Large intestine (tissue), 3 donors: ENCODE data around the gene EIF2B2. TPM values are rescaled to one million over a fixed set of nuclear protein-coding genes. Genes with fewer than 3 reads are reported as not detected.

Source experiments
- DNase-seq, 2 donors: peaks; one replicate each; pipeline versions ENCODE4 v3.0.0 to v3.0.0-alpha.2; 2013
- H3K27ac ChIP-seq: one replicate; pipeline ENCODE4 v1.5.1; 2013; ENCODE audit warnings: low read length
- H3K27me3 ChIP-seq: 2 replicates; pipeline ENCODE4 v1.6.1; 2013; ENCODE audit warnings: low read length; ENCODE audit not compliant: control insufficient read depth, insufficient read depth
- H3K36me3 ChIP-seq: 2 replicates; pipeline ENCODE4 v1.6.1; 2013; ENCODE audit warnings: low read length; ENCODE audit not compliant: control insufficient read depth, insufficient read depth
- H3K4me1 ChIP-seq: one replicate; pipeline ENCODE4 v1.6.1; 2013; ENCODE audit warnings: low read length; ENCODE audit not compliant: control insufficient read depth, insufficient read depth
- H3K4me3 ChIP-seq: one replicate; pipeline ENCODE4 v1.5.1; 2013; ENCODE audit warnings: low read length
- H3K9me3 ChIP-seq: one replicate; pipeline ENCODE4 v1.6.1; 2013; ENCODE audit warnings: mild to moderate bottlenecking, low read depth, low read length, moderate library complexity; ENCODE audit not compliant: control insufficient read depth
- WGBS: methylation state at CpG from one replicate; pipeline ENCODE4 v1.1.5; 2013; ENCODE audit warnings: low lambda C conversion rate; ENCODE audit not compliant: insufficient coverage; 5-methylcytosine and 5-hydroxymethylcytosine counted together
- polyA plus RNA-seq: library from polyadenylated mRNA; unstranded; fragments of 120-200 nt; gene quantifications from one replicate; pipeline ENCODE4 v1.2.1, GENCODE V29; 2013

EIF2B2 gene
- polyA plus RNA-seq, 1 donor = 39.8 TPM

DNA sequence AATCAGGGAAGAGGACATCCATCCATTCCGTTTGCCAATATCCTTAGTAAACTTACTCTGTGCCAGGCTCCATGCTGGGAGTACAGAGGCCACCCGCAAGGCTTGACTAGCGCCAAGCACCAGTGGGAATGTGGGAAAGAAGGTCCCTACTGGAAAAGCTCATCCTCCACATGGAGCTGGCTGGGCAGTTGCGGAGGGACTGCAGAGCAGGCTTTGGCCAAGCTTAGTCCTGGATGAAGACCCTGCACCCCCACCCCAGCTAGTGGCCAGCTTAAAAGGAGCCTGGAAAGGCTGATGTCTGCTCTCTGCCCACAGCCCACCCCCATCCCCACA lies 22.4 kb upstream of the EIF2B2 start:
- WGBS = no CpG with 5 or more reads among the region's 4 CpGs
- DNase-seq = no peak
- H3K36me3 ChIP-seq = no peaks in the 10 kb centered on the region
- H3K4me1 ChIP-seq = peaks cover 5% of the 10 kb centered on the region
- no peak overlapping the region for H3K27ac ChIP-seq
- H3K4me3 ChIP-seq = no peak overlapping the region
- H3K9me3 ChIP-seq = no peaks in the 10 kb centered on the region
- H3K27me3 ChIP-seq = no peaks in the 10 kb centered on the region

GRCh38 chr14:74980731-74981461 lies 21.8 kb upstream of the EIF2B2 start:
- Histone ChIP-seq H3K27me3 (no peaks in the 10 kb centered on the region), H3K4me3 (no peak overlapping the region), H3K36me3 (no peaks in the 10 kb centered on the region), H3K9me3 (no peaks in the 10 kb centered on the region), H3K4me1 (peaks cover 5% of the 10 kb centered on the region), H3K27ac (no peak overlapping the region)
- no CpG with 5 or more reads among the region's 35 CpGs for WGBS
- DNase-seq = no peak

DNA sequence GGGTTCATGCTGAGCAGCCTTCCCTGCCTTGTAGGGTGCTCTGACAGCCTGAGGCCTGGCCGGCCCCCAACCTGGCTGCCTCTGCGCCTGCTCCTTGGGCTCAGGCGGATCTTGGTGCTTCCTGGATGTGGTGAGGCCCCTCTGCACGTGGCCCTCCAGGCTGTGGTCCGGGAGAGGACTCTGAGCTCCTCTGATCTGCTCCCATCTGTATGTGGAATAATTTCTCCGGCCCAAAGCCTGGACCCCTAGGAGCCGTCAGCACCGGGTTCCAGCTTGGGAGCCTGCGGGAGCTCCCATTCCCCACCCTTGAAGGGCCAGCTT lies 21.3 kb upstream of the EIF2B2 start:
- H3K9me3 ChIP-seq = no peaks in the 10 kb centered on the region
- peaks cover 5% of the 10 kb centered on the region for H3K4me1 ChIP-seq
- H3K27ac ChIP-seq = no peak overlapping the region
- 100% methylated on average over 1 of the region's 9 CpGs for WGBS
- no peaks in the 10 kb centered on the region for H3K27me3 ChIP-seq
- no peaks in the 10 kb centered on the region for H3K36me3 ChIP-seq
- DNase-seq = no peak
- no peak overlapping the region for H3K4me3 ChIP-seq

DNA sequence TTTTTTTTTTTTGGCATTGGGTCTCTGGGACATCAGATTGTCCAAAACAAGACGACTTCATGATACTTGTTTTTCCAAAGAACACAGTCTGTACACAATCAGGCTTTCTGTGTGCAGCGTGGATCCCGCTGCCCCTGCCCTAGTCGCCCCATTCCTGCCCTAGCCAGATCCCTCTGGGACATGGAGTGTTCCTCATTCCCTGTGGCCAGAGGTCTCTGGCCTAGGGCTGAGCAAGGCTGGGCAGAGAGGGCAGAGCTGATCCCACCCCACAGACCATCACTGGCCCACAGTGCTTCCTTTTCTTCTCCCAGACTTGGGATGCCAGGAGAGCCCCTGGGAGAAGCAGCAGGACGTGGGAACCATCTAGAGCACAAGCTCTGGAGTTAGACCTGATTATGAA lies 20.9 kb upstream of the EIF2B2 start:
- Histone ChIP-seq H3K4me3 (no peak overlapping the region), H3K4me1 (peaks cover 5% of the 10 kb centered on the region), H3K36me3 (no peaks in the 10 kb centered on the region), H3K27me3 (no peaks in the 10 kb centered on the region), H3K9me3 (no peaks in the 10 kb centered on the region), H3K27ac (no peak overlapping the region)
- no CpG with 5 or more reads among the region's 5 CpGs for WGBS
- DNase-seq = no peak

- Histone ChIP-seq H3K4me1 (peaks cover 5% of the 10 kb centered on the region), H3K27me3 (no peaks in the 10 kb centered on the region), H3K9me3 (no peaks in the 10 kb centered on the region), H3K36me3 (no peaks in the 10 kb centered on the region), H3K4me3 (no peak overlapping the region), H3K27ac (no peak overlapping the region)
- WGBS = 100% methylated on average over 1 of the region's 4 CpGs
- DNase-seq = no peak
These were observed 20.1 kb upstream of the EIF2B2 start for GRCh38 chr14:74982661-74983060.

DNA sequence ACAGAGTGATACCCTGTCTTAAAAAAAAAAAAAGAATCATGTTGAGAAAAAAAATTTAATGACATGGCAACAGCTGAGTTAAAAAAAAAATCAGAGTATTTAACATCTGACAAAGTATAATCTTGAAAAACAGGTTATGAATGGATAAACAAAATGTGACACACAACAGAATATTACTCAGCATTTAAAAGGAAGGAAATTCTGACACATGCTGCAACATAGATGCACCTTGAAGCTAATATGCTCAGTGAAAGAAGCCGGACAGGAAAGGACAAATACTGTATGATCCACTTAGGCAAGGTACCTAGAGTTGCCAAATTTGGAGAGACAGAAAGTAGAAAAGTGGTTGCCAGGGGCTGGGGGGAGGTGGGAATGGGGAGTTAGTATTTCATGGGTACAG lies 19.4 kb upstream of the EIF2B2 start:
- Histone ChIP-seq H3K4me3 (no peak overlapping the region), H3K27me3 (no peaks in the 10 kb centered on the region), H3K4me1 (peaks cover 5% of the 10 kb centered on the region), H3K9me3 (no peaks in the 10 kb centered on the region), H3K36me3 (no peaks in the 10 kb centered on the region), H3K27ac (no peak overlapping the region)
- no CpG with 5 or more reads among the region's 1 CpG for WGBS
- DNase-seq = no peak

DNA sequence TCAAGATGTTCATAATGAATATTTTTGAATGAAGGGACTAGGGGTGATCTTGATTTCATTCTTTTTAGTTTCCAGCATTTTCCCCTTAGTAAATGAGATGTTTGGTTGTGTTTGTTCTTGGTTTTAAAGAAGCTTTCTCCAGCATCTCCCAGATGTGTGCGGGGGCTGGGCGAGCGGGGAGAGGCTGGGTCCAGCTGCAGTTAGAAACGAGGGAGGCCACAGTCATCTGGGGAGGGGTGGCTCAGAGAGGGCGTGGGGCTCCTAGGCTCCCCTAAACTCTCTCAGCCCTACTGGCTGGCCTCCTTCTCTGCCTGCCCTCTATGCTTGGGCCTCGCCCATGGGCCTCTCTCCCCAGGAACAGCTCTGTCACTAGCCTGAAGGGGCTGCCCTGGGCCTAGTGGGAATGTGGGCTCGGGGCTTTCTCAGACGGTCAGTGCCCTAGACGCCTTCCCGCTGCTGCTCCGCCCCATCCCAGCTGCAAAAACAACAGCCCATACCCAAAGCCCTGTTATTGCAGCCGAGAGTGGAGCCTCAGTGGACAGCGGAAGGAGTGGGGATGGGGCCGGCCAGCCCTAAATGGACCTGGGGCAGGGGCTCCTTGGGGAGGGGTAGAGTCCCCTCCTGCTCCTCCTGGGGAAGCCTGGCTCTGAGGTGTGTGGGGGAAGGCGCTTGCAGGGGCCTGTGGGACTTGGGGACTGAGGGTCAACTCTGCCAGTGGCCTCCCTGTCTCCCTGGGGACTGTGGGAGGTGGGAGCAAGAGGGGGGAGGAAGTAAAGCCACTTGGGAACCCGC lies 18.3 kb upstream of the EIF2B2 start:
- WGBS = no CpG with 5 or more reads among the region's 16 CpGs

GRCh38 chr14:74985028-74985310 lies 17.8 kb upstream of the EIF2B2 start:
- WGBS = no CpG with 5 or more reads among the region's 10 CpGs
- DNase-seq = no peak

More for the DNA sequence above, 18.3 kb upstream of the EIF2B2 start:
- no peak for DNase-seq
- Histone ChIP-seq H3K4me1 (peaks cover 5% of the 10 kb centered on the region), H3K9me3 (no peaks in the 10 kb centered on the region), H3K27ac (no peak overlapping the region), H3K36me3 (no peaks in the 10 kb centered on the region), H3K4me3 (no peak overlapping the region), H3K27me3 (no peaks in the 10 kb centered on the region)

DNA sequence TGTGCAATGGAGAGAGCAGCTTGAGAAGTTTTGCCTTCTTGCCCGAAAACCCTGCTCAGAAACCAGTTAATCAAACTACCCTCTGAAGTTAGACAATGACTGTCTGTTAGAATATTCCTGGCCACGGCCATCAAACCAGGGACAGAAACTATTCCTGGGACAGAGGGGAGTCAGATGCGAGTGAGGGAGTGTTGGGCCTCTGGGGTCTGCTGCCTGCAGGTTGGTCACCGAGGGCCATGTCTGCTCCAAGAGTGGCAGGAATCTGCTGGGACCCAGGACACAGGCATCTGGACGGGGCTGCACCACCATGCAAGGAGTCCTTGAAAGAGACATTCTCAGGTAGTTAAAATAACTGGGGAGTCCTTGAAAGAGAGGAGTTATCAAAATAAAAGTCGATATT lies 16.9 kb upstream of the EIF2B2 start:
- DNase-seq = no peak
- H3K4me1 ChIP-seq = no peaks in the 10 kb centered on the region
- H3K27me3 ChIP-seq = no peaks in the 10 kb centered on the region
- 100% methylated on average over 1 of the region's 6 CpGs for WGBS
- no peak overlapping the region for H3K27ac ChIP-seq
- no peaks in the 10 kb centered on the region for H3K36me3 ChIP-seq
- no peak overlapping the region for H3K4me3 ChIP-seq
- H3K9me3 ChIP-seq = no peaks in the 10 kb centered on the region

More at GRCh38 chr14:74985028-74985310, 17.8 kb upstream of the EIF2B2 start:
- Histone ChIP-seq H3K4me1 (peaks cover 5% of the 10 kb centered on the region), H3K4me3 (no peak overlapping the region), H3K36me3 (no peaks in the 10 kb centered on the region), H3K27me3 (no peaks in the 10 kb centered on the region), H3K9me3 (no peaks in the 10 kb centered on the region), H3K27ac (no peak overlapping the region)

DNA sequence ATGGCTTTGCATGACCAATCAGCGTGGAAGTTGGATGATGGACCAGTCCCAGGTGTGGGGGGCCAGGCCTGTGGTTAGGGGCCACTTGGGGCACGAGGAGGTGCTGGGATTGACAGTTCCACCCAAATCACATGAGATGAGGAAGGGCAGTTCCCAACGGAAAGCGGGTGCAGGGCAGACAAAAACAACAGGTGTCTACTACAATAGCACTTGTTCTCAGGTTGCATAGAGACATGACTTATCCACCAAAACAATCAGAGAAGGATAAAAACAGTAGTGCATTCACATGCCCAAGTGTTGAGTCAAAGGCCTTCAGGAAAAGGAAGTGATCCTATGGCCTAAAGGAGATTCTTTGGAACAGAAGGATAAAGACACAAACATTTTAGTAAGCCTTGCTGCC lies 14.6 kb upstream of the EIF2B2 start:
- no peaks in the 10 kb centered on the region for H3K36me3 ChIP-seq
- no CpG with 5 or more reads among the region's 4 CpGs for WGBS
- H3K4me1 ChIP-seq = no peaks in the 10 kb centered on the region
- no peaks in the 10 kb centered on the region for H3K9me3 ChIP-seq
- DNase-seq = no peak
- no peaks in the 10 kb centered on the region for H3K27me3 ChIP-seq
- no peak overlapping the region for H3K4me3 ChIP-seq
- no peak overlapping the region for H3K27ac ChIP-seq

- Histone ChIP-seq H3K27ac (no peak overlapping the region), H3K27me3 (no peaks in the 10 kb centered on the region), H3K9me3 (peaks cover under 1% of the 10 kb centered on the region), H3K4me3 (no peak overlapping the region), H3K4me1 (no peaks in the 10 kb centered on the region), H3K36me3 (no peaks in the 10 kb centered on the region)
- no CpG with 5 or more reads among the region's 1 CpG for WGBS
- no peak for DNase-seq
These were observed 13.7 kb upstream of the EIF2B2 start for GRCh38 chr14:74988993-74989392.
